ENCODE measurements around the gene NOL7. TPM values are rescaled to one million over a fixed set of nuclear protein-coding genes. Genes with fewer than 3 reads are reported as not detected.

Gene NOL7
- total and polyA plus RNA-seq, 12 donors: 42.4 to 111 (median 69.7) TPM

GRCh38 chr6:13629459-13630116 lies 14.5 kb downstream of the NOL7 start:
- Histone ChIP-seq H3K9me3 (replicated peaks in 1 of 3) (no peaks in the 10 kb centered on the region), H3K36me3 (replicated peaks in 1 of 2) (peaks cover 0 to 35% of the 10 kb centered on the region in 2 donors), H3K27ac (peak overlapping the region in 2 of 5 donors; percentile 8 to 41), H3K4me1 (replicated peaks in 1 of 2) (peaks cover 0 to 23% of the 10 kb centered on the region in 2 donors), H3K27me3 (no peaks in the 10 kb centered on the region), H3K4me3 (no peak overlapping the region)
- no peak for DNase-seq
- intact Hi-C loops (cut with DNase I): no loop called here
- TF ChIP-seq POLR2A (IDR thresholded peaks at IDR 0.05) (no peak), CTCF (IDR thresholded peaks at IDR 0.05) (no peak)
- whole genome bisulfite sequencing, 4 donors: 29 to 36% (median 34%) methylated on average over 4 of the region's 4 CpGs

DNA sequence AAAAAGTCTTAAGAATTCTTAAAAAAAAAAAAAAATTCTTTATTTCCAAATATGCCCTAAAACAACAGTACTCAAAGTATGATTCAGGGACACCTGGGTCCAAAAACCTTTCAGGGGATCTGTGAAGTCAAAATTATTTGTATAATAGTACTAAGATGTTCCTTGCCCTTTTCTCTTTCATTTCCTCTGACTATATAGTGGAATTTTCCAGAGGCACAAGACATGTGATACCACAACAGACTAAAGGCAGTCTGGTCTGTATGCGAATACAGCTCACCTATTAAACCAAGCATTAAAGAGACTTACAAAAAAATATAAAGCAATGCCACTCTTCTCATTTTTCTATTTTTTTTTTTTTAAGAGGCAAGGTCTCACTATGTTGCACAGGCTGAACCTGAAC lies 15.4 kb downstream of the NOL7 start:
- Histone ChIP-seq H3K27me3 (no peaks in the 10 kb centered on the region), H3K4me3 (no peak overlapping the region), H3K36me3 (replicated peaks in 1 of 2) (peaks cover 0 to 26% of the 10 kb centered on the region in 2 donors), H3K27ac (no peak overlapping the region), H3K4me1 (replicated peaks in 1 of 2) (peaks cover 0 to 23% of the 10 kb centered on the region in 2 donors), H3K9me3 (replicated peaks in 1 of 3) (no peaks in the 10 kb centered on the region)
- intact Hi-C loops (cut with DNase I): no loop called here
- TF ChIP-seq POLR2A (IDR thresholded peaks at IDR 0.05) (no peak), CTCF (IDR thresholded peaks at IDR 0.05) (no peak)
- WGBS, 4 donors: 95 to 100% (median 96%) methylated on average over 1 of the region's 1 CpG
- DNase-seq: no peak

DNA sequence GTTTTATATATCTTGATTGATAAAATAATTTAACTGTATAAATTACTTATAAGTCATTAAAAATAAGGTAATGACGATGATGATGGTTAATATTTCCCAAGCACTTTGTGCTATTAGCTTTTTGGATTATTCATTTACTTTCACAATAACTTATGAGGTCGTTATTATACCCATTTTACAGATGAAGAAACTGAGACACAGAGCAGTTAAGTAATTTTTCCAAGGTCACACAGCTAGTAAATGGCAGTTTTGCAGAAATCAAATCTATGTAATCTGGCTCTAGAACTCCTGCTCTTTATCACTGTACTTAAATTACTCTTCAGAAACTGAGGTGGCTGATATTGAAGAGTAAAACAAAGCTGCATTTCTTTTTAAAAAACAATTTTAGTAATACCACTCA lies 18.2 kb downstream of the NOL7 start:
- no peaks in the 10 kb centered on the region for H3K27me3 ChIP-seq
- intact Hi-C loops (cut with DNase I): no loop called here
- H3K27ac ChIP-seq: no peak overlapping the region
- H3K4me1 ChIP-seq (replicated peaks in 1 of 2): peaks cover 0 to 23% of the 10 kb centered on the region in 2 donors
- TF ChIP-seq POLR2A (IDR thresholded peaks at IDR 0.05): no peak
- TF ChIP-seq CTCF (IDR thresholded peaks at IDR 0.05): no peak
- 94 to 97% (median 95%) methylated on average over 2 of the region's 2 CpGs for WGBS, 4 donors
- no peaks in the 10 kb centered on the region for H3K9me3 ChIP-seq (replicated peaks in 1 of 3)
- no peak overlapping the region for H3K4me3 ChIP-seq
- no peak for DNase-seq
- peaks cover 0 to 31% of the 10 kb centered on the region in 2 donors for H3K36me3 ChIP-seq (replicated peaks in 1 of 2)

DNA sequence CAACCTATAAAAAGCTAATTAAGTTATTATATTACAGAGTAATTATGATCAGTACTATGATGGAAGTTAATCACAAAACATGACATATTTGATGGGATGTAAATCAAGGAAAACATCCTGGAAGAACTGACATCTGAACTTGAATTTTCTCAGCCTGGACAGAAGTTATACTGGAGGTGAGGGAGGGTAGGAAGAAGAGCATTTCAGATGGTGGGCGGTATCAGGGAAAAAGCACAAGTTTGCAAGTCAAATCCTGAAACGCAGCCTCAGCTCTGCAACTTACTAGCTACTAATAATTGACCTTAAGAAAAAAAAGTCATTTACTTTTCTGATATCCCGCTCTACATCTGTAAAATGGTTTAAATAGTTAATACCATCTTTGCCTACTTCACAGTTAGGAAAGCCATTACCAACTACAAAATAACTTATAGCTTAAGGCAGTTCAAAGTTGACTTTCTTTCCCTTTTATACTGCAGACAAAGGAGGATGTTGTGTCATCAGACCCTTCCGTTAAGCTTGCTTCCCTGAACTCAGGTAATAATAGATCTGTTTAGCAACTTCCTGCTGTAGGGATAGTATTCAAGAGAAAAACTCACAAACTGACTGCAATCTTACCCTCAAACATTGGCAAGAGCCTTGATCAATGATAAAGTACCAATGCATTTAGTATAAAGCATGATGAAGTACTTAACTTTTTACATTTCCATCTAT lies 21.0 kb downstream of the NOL7 start:
- Histone ChIP-seq H3K4me3 (no peak overlapping the region), H3K27me3 (no peaks in the 10 kb centered on the region), H3K4me1 (replicated peaks in 1 of 2) (peaks cover 0 to 11% of the 10 kb centered on the region in 2 donors), H3K27ac (no peak overlapping the region), H3K36me3 (replicated peaks in 1 of 2) (peaks cover 0 to 26% of the 10 kb centered on the region in 2 donors), H3K9me3 (replicated peaks in 1 of 3) (no peaks in the 10 kb centered on the region)
- TF ChIP-seq POLR2A (IDR thresholded peaks at IDR 0.05) (no peak), CTCF (IDR thresholded peaks at IDR 0.05) (no peak)
- WGBS, 4 donors: 78 to 87% (median 80%) methylated on average over 4 of the region's 4 CpGs
- DNase-seq: no peak
- intact Hi-C loops (cut with DNase I): no loop called here
